Body of pancreas (tissue), 4 donors: ENCODE data around the gene GNA15. TPM values are rescaled to one million over a fixed set of nuclear protein-coding genes. Genes with fewer than 3 reads are reported as not detected.
"Not testable (repeated sequence)": the region's sequence is repeated elsewhere in the genome, so short reads cannot be mapped to it uniquely, and the experiment has no call there.

Source experiments
- ATAC-seq: fragments of 150-250 bp; one replicate; pipeline ENCODE4 v1.9.1; 2016
- DNase-seq, 4 donors: peaks; one replicate each; pipeline ENCODE4 v3.0.0-alpha.2; 2019
- H3K27ac ChIP-seq, 4 donors: fragments of 200-600 bp; sonication (generic); 1 replicate in 3 of 4; 2 replicates in 1 of 4; pipeline versions ENCODE4 v1.5.1 to v1.6.1; 2016 to 2019; ENCODE audit warnings: mild to moderate bottlenecking in 1 of 4, mixed read lengths in 1 of 4, moderate library complexity in 1 of 4
- H3K27me3 ChIP-seq, 2 donors: fragments of 200-600 bp; sonication (generic); one replicate each; pipeline ENCODE4 v1.6.0; 2016; ENCODE audit warnings: mild to moderate bottlenecking in 1 of 2
- H3K36me3 ChIP-seq, 2 donors: fragments of 200-600 bp; sonication (generic); replicated peaks in 1 of 2; 2 replicates each; pipeline ENCODE4 v1.5.1; 2016; ENCODE audit warnings: low read depth in 2 of 2; ENCODE audit not compliant: insufficient read depth in 1 of 2
- H3K4me1 ChIP-seq: fragments of 200-600 bp; sonication (generic); one replicate; pipeline ENCODE4 v1.6.0; 2016
- H3K4me3 ChIP-seq, 2 donors: fragments of 200-600 bp; sonication (generic); 1 replicate in 1 of 2; 2 replicates in 1 of 2; pipeline ENCODE4 v1.5.1; 2016 to 2019
- H3K9me3 ChIP-seq, 3 donors: fragments of 200-600 bp; sonication (generic); 1 replicate in 2 of 3; 2 replicates in 1 of 3; pipeline ENCODE4 v1.5.1; 2016
- CTCF ChIP-seq, 7 experiments: fragments of 450-650 bp in 4 of 7; fragments of 200-600 bp in 3 of 7; sonication (generic) in 3 of 7; IDR thresholded peaks; one replicate each; pipeline ENCODE4 v1.5.1; 2016 to 2019; ENCODE audit warnings: antibody characterized with exemption in 7 of 7
- POLR2A ChIP-seq, 3 donors: fragments of 450-650 bp; IDR thresholded peaks; one replicate each; pipeline ENCODE4 v1.6.1; 2016; ENCODE audit warnings: antibody characterized with exemption in 3 of 3, mild to moderate bottlenecking in 2 of 3
- WGBS, 2 donors: methylation state at CpG; one replicate each; pipeline ENCODE4 v1.1.5; 2017; 5-methylcytosine and 5-hydroxymethylcytosine counted together
- intact Hi-C: fragments of 100-400 bp; cut with DNase I; formaldehyde crosslinking; loops from one replicate; pipeline ENCODE4 v1.15.1; 2023
- total RNA-seq, 2 donors: library from RNA; depleted of rRNA; stranded (reverse); fragments of >200 nt; gene quantifications; one replicate each; pipeline ENCODE4 v1.1.0, GENCODE V29; 2016

Gene GNA15
- total RNA-seq, 2 donors from 2014 or later: 1.6 to 2.6 TPM

DNA sequence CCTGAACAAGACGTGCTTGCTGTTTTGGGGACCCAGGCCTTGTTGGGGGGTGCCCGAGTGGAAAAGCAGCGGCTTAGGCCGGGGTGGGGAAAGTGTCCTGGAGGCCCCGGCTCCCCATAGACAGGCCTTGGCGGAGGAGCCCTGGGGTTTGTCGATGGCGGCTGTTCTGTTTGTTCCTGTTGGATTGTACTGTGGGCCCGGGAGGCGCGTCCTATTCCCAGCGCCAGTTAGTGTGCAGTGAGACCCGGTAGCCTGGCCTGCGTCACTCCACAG is 61.0 kb downstream of the GNA15 start:
- ATAC-seq (no peak), DNase-seq (no peak)
- Histone ChIP-seq H3K9me3 (no peaks in the 10 kb centered on the region), H3K36me3 (no peaks in the 10 kb centered on the region), H3K4me1 (no peaks in the 10 kb centered on the region), H3K27ac (no peak overlapping the region), H3K4me3 (no peak overlapping the region), H3K27me3 (no peaks in the 10 kb centered on the region)
- intact Hi-C loops: no loop called here
- WGBS, 2 donors: 92 to 93% methylated on average over 8 to 14 of the region's 14 CpGs
- TF ChIP-seq POLR2A (IDR thresholded peaks at IDR 0.05): no peak

GRCh38 chr19:3198901-3199700 is 63.3 kb downstream of the GNA15 start:
- intact Hi-C loops: no loop called here
- no peak overlapping the region for H3K27ac ChIP-seq
- no peak for ATAC-seq
- no peaks in the 10 kb centered on the region for H3K4me1 ChIP-seq
- WGBS, 2 donors: 92 to 93% methylated on average over 11 to 41 of the region's 43 CpGs
- H3K9me3 ChIP-seq: no peaks in the 10 kb centered on the region
- no peaks in the 10 kb centered on the region for H3K27me3 ChIP-seq
- no peak overlapping the region for H3K4me3 ChIP-seq
- H3K36me3 ChIP-seq: no peaks in the 10 kb centered on the region
- no peak for DNase-seq
- TF ChIP-seq POLR2A (IDR thresholded peaks at IDR 0.05): no peak
- TF ChIP-seq CTCF (IDR thresholded peaks at IDR 0.05): no peak

GRCh38 chr19:3201072-3201700 is 65.4 kb downstream of the GNA15 start:
- no peaks in the 10 kb centered on the region for H3K4me1 ChIP-seq
- ATAC-seq (no peak), DNase-seq (no peak)
- H3K27me3 ChIP-seq: no peaks in the 10 kb centered on the region
- intact Hi-C loops: no loop called here
- H3K4me3 ChIP-seq: no peak overlapping the region
- H3K27ac ChIP-seq: no peak overlapping the region
- WGBS, 2 donors: 93 to 98% methylated on average over 7 to 39 of the region's 39 CpGs
- no peak for TF ChIP-seq POLR2A (IDR thresholded peaks at IDR 0.05)
- TF ChIP-seq CTCF (IDR thresholded peaks at IDR 0.05): no peak
- H3K36me3 ChIP-seq: peaks cover 0 to 5% of the 10 kb centered on the region in 2 donors
- H3K9me3 ChIP-seq: no peaks in the 10 kb centered on the region

DNA sequence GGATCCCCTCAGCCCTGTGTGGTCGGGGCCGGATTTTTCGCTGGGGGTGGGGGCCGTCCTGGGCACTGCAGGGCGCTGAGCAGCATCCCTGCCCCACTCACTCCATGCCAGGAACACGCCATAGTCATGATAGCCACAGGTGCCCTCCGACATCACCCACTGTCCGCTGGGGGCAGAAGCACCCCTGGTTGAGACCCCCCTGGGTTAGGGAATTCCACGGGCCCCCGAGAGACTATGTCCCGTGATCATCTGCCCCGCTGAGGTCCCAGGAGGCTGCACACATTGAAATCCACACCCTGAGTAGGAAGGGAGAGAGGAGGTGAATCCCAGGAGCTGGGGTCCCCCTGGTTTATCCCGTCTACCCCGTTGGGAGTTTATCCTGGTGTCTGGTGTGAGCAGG is 66.1 kb downstream of the GNA15 start:
- intact Hi-C loops: no loop called here
- H3K27me3 ChIP-seq: no peaks in the 10 kb centered on the region
- H3K4me3 ChIP-seq: no peak overlapping the region
- 92 to 100% methylated on average over 4 to 14 of the region's 14 CpGs for whole genome bisulfite sequencing, 2 donors
- H3K4me1 ChIP-seq: no peaks in the 10 kb centered on the region
- no peak for TF ChIP-seq POLR2A (IDR thresholded peaks at IDR 0.05)
- TF ChIP-seq CTCF (IDR thresholded peaks at IDR 0.05): no peak
- H3K27ac ChIP-seq: no peak overlapping the region
- DNase-seq (no peak), ATAC-seq (no peak)
- no peaks in the 10 kb centered on the region for H3K9me3 ChIP-seq
- peaks cover 0 to 9% of the 10 kb centered on the region in 2 donors for H3K36me3 ChIP-seq

DNA sequence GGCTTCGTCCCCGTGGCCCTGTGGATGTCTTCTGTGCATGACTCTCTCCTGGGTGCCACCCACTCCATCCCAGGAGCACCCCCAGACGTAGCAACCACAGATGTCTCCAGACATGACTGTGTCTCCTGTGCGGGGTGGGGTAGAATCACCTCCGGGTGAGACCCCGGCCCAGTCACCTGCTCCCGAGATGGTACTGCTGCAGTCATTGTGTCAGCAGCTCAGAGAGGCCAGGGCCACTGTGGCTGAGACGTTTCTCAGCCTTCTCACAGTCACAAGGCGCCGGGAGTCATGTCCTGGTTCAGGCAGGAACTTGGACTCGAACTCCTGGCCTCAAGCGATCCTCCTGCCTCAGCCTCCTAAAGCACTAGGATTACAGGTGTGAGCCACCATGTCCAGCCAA is 66.5 kb downstream of the GNA15 start:
- intact Hi-C loops: no loop called here
- no peaks in the 10 kb centered on the region for H3K9me3 ChIP-seq
- TF ChIP-seq POLR2A (IDR thresholded peaks at IDR 0.05) (no peak), CTCF (IDR thresholded peaks at IDR 0.05) (no peak)
- H3K36me3 ChIP-seq: peaks cover 0 to 9% of the 10 kb centered on the region in 2 donors
- no peaks in the 10 kb centered on the region for H3K27me3 ChIP-seq
- WGBS, 2 donors: 89 to 91% methylated on average over 11 to 12 of the region's 12 CpGs
- H3K4me1 ChIP-seq: no peaks in the 10 kb centered on the region
- ATAC-seq (no peak), DNase-seq (no peak)
- H3K27ac ChIP-seq: no peak overlapping the region
- no peak overlapping the region for H3K4me3 ChIP-seq

DNA sequence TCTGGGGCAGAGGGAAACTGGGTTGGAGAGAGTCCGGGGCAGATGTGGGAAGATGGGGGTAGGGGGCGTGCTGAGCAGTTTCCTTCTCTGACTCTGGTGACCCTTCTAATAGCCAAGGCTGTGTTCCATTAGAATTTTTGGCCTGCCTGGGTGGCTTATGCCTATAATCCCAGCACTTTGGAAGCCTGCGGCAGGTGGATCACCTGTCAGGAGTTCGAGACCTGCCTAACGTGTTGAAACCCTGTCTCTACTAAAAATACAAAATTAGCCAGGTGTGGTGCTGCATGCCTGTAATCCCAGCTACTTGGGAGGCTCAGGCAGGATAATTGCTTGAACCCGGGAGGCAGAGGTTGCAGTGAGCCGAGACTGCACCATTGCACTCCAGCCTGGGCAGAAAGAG is 67.1 kb downstream of the GNA15 start:
- ATAC-seq, H3K27ac ChIP-seq, H3K4me3 ChIP-seq, DNase-seq, H3K4me1 ChIP-seq, H3K27me3 ChIP-seq, H3K9me3 ChIP-seq, H3K36me3 ChIP-seq, intact Hi-C loops: not testable (repeated sequence)
- WGBS, 2 donors: 95 to 97% methylated on average over 5 to 7 of the region's 7 CpGs
